HG02938 (cell line): ENCODE results near the gene HOXB9.

Source experiments
- ATAC-seq: cut with Tn5 transposase; IDR thresholded peaks from one replicate; pipeline ENCODE4 v1.9.1; 2021; ENCODE audit warnings: mild to moderate bottlenecking, moderate library complexity; ENCODE audit not compliant: unreplicated experiment

The HOXB9 gene

DNA sequence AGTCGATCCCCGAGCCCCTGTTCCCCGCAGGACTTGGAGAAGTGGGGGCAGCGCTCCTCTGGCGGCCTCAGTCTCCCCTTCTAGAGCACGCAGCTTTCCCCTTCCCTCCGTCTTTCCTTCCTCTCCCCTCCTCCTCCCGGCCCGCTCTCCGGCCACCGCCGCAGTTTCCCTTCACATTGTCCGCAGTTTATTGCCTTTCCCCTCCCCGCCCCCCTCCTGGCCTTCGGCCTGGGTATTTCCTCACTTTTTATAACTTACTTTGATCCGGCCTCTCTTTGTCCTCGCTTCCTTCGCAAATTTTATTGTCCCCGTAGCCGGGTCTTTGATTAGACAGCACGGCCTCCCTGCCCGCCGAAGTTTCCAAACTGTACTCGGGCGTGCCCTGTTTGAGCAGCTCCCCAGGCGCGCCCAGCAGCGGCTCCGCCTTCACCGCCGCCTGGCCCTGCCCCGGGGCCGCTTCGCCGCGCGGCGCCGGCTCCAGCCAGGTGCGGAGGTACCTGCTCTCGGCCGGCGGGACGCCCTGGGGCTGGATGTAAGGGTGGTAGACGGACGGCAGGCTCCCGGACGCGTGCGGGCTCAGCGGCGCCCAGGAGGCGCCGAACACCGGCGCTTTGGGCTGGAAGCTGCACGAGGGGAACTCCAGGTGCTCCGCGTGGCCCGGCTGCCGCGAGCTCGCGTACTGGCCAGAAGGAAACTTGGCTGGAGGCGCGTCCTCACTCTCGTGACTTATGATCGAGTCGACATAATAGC, 488 bp downstream of the HOXB9 start:
- no peak for ATAC-seq

- ATAC-seq: no peak
Observed at GRCh38 chr17:48624544-48625494, 1.3 kb downstream of the HOXB9 start.

GRCh38 chr17:48624118-48624517, 2.0 kb downstream of the HOXB9 start:
- no peak for ATAC-seq

- no peak for ATAC-seq
Observed at GRCh38 chr17:48623583-48623982, 2.6 kb downstream of the HOXB9 start.

DNA sequence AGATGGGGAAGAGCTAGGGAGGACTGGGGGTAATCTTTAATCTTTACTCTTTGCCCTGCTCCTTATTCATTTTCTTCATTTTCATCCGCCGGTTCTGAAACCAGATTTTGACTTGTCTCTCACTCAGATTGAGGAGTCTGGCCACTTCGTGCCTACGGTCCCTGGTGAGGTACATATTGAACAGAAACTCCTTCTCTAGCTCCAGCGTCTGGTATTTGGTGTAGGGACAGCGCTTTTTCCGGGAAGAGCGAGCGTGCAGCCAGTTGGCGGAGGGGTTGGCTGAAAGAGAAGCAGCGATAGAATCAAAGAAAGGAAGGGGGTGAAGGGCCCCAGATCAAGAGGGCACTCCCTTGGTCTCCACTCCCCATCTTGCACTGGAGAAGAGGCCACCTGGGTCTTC, 3.3 kb downstream of the HOXB9 start:
- no peak for ATAC-seq

DNA sequence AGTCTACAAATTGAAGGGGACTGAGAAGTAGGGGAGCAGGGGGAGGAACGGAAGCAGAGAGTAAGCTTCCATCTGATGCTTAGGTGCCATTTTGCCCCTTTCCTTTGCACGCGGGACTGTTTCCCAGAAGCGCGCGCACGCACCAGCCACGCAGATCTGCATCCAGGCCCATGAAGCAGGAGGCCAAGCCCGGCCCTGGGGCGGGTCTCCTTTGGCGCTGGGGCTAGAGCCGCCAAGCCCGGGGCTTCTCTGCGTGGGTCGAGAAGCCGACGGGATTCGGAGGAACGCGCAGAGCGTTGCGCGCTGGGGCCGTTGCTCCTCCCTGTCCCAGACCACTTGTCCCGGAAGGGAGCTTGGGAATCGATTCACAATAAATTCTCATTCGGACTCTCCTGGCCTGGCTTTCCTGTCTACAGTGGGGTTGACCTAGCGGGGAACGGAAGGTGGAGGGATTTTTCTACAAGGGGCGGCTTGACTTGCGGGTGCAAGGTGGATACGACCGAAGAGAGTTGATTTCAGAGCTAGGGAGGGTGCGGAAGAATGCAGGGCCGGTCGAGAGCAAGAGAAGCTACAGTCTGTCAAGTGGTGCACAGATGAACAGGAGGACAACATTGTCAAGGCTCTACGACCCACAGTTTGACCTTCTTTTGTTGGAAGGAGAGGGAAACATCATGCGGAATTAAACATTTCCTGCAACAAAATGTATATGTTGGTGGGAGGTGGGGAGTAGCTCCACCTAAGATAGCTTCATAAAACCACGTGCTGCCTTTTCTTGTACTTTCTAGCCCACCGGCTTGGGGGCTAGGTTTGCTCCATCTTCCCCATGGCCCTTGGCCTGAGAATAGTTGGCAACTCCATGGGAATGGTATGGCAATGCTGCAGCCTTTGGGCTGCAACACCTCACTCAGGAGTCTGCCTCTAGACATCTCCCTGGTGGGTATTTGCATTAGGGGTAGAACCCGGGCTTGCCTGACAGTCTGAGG, 4.5 kb downstream of the HOXB9 start:
- ATAC-seq: no peak

- ATAC-seq: no peak
Observed at GRCh38 chr17:48620461-48621139, 5.6 kb downstream of the HOXB9 start.

DNA sequence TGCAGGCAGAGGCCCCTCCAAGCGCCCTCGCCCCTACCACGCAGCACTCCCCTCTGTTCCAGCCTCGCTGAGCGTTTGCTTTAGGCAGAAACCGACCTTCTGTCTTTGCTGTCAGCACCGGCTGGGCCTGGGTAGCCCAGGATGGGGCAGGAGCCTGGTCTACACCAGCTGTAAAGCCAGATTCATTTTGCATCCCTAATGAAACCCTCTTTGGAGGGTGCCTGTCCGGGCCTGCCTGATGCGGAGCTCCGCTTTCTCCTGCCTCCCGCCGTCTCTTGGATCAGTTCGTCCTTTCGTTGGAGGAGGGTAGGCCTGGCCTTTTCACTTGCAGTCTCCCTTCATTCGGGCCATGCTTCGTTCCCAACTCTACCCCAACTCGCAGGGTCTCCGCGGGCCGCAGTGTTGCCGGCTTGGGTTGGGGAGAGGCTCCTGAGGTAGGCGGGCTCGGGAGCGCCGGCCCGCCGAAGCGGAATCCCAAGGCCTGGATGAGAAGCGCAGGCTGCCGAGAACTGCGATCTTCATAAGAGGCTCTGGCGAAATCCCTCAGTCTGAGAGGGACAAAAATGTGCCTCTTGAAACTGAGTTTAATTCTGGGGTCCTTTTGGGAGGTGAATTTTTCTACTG, 6.2 kb downstream of the HOXB9 start:
- ATAC-seq: no peak

GRCh38 chr17:48618256-48618896, 7.8 kb downstream of the HOXB9 start:
- no peak for ATAC-seq

GRCh38 chr17:48617471-48618255, 8.5 kb downstream of the HOXB9 start:
- no peak for ATAC-seq

- ATAC-seq: no peak
Observed at GRCh38 chr17:48616717-48617470, 9.3 kb downstream of the HOXB9 start.

DNA sequence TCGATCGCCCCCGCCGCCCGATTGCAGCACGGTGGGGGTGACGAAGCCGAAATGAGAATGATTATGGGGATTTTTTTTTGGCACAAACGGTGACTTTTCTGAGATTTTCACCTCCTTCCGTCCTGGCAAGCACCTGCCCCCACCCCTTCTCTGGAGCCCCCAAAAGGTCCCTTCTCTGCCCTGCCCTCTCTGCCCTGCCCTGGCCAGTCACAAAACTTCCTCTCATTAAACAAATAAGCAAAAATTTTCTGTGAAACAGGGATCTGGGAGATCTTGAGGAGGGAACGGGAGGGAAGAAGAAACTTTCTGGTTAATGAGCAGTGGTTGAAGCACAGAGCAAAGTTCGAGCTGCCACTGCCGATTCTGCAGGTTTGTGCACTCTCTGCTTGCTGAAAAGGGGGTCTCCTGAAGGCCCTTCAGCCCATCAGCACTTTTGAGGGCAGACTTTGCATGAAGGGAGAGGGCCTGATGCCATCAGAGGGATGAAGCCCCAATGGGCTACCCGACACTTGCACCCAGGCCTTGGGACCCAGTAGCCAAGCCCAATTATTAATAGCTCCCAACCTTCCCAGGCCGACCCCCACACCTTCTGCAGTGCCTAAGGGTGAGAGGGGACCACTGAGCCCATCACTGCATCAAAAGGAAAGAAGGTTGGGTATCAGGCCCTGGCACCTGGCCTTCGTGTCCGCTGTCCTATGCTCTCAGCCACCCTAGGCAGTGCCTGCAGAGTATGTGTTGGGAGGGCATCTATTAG, 10.0 kb downstream of the HOXB9 start:
- ATAC-seq: no peak

- no peak for ATAC-seq
Observed at GRCh38 chr17:48615047-48615962, 10.9 kb downstream of the HOXB9 start, which contains the start of gene HOXB8. TSS of gene HOXB8 (minus strand) at chr17:48615292. CDS start at chr17:48614704, 588 bp downstream.

- ATAC-seq: no peak
Observed at GRCh38 chr17:48613862-48614694, 12.1 kb downstream of the HOXB9 start.
